ES-I3 (cell line): ENCODE results near the gene PKP4.
"Not testable (repeated sequence)": the region's sequence is repeated elsewhere in the genome, so short reads cannot be mapped to it uniquely, and the experiment has no call there.

ENCODE experiments used
- H3K36me3 ChIP-seq: 2 replicates; pipeline ENCODE4 v1.6.1; 2013; ENCODE audit warnings: mild to moderate bottlenecking, low read length, control low read depth, moderate library complexity; ENCODE audit not compliant: insufficient read depth
- H3K4me1 ChIP-seq: 2 replicates; pipeline ENCODE4 v1.6.1; 2013; ENCODE audit warnings: mild to moderate bottlenecking, control low read depth, low read length; ENCODE audit not compliant: insufficient read depth
- H3K9ac ChIP-seq: 2 replicates; pipeline ENCODE4 v1.6.1; 2013; ENCODE audit warnings: low read depth, mild to moderate bottlenecking, low read length, moderate library complexity
- H3K9me3 ChIP-seq: 2 replicates; pipeline ENCODE4 v1.6.1; 2013; ENCODE audit warnings: mild to moderate bottlenecking, low read length, moderate library complexity; ENCODE audit not compliant: control insufficient read depth, insufficient read depth

Gene PKP4, protein sequence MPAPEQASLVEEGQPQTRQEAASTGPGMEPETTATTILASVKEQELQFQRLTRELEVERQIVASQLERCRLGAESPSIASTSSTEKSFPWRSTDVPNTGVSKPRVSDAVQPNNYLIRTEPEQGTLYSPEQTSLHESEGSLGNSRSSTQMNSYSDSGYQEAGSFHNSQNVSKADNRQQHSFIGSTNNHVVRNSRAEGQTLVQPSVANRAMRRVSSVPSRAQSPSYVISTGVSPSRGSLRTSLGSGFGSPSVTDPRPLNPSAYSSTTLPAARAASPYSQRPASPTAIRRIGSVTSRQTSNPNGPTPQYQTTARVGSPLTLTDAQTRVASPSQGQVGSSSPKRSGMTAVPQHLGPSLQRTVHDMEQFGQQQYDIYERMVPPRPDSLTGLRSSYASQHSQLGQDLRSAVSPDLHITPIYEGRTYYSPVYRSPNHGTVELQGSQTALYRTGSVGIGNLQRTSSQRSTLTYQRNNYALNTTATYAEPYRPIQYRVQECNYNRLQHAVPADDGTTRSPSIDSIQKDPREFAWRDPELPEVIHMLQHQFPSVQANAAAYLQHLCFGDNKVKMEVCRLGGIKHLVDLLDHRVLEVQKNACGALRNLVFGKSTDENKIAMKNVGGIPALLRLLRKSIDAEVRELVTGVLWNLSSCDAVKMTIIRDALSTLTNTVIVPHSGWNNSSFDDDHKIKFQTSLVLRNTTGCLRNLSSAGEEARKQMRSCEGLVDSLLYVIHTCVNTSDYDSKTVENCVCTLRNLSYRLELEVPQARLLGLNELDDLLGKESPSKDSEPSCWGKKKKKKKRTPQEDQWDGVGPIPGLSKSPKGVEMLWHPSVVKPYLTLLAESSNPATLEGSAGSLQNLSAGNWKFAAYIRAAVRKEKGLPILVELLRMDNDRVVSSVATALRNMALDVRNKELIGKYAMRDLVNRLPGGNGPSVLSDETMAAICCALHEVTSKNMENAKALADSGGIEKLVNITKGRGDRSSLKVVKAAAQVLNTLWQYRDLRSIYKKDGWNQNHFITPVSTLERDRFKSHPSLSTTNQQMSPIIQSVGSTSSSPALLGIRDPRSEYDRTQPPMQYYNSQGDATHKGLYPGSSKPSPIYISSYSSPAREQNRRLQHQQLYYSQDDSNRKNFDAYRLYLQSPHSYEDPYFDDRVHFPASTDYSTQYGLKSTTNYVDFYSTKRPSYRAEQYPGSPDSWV

GRCh38 chr2:158456309-158457066, at the start of gene PKP4, which contains the start of gene CCDC148:
Gene PKP4, plus strand, starts transcription at chr2:158456952. Its CDS starts 76,233 bp downstream, at chr2:158533185.
Gene CCDC148, minus strand, starts transcription at chr2:158456753. Its CDS starts 314 bp downstream, at chr2:158456439.
- Histone ChIP-seq H3K36me3 (no peaks in the 10 kb centered on the region), H3K9me3 (no peaks in the 10 kb centered on the region), H3K4me1 (peaks cover 15% of the 10 kb centered on the region), H3K9ac (peak within 1 kb of the TSS; percentile 93)

DNA sequence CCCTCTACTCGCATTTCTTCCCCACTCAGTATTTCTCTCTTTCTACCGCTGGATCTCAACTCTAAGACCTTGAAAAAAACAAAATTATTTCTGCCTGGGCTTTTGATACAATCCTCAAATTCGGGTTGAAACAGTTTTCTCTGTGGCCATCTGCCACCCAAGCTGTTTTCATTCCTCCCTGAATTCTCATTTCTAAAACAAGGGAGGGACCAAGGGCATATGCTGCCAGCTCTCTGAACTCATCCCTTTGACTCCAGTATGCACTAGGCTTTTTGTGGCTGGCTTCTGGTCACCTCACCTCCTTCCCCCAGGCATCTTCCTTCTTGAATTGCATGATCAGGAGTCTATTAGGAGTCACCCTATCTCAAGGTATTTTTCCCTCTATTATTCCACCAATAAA, 49.7 kb upstream of the PKP4 start:
- Histone ChIP-seq H3K4me1 (no peaks in the 10 kb centered on the region), H3K9ac (no peak overlapping the region), H3K9me3 (no peaks in the 10 kb centered on the region; the same call in 1 of the 2 replicates), H3K36me3 (no peaks in the 10 kb centered on the region)

GRCh38 chr2:158410132-158410531, 46.6 kb upstream of the PKP4 start:
- Histone ChIP-seq H3K9ac (no peak overlapping the region), H3K36me3 (no peaks in the 10 kb centered on the region), H3K4me1 (peaks cover 9% of the 10 kb centered on the region; the same call in 1 of the 2 replicates), H3K9me3 (no peaks in the 10 kb centered on the region; the same call in 1 of the 2 replicates)

GRCh38 chr2:158411748-158412147, 45.0 kb upstream of the PKP4 start:
- peaks cover 11% of the 10 kb centered on the region for H3K9me3 ChIP-seq
- no peaks in the 10 kb centered on the region for H3K36me3 ChIP-seq
- H3K9ac ChIP-seq, result no peak overlapping the region
- peaks cover 9% of the 10 kb centered on the region; the same call in 1 of the 2 replicates for H3K4me1 ChIP-seq

DNA sequence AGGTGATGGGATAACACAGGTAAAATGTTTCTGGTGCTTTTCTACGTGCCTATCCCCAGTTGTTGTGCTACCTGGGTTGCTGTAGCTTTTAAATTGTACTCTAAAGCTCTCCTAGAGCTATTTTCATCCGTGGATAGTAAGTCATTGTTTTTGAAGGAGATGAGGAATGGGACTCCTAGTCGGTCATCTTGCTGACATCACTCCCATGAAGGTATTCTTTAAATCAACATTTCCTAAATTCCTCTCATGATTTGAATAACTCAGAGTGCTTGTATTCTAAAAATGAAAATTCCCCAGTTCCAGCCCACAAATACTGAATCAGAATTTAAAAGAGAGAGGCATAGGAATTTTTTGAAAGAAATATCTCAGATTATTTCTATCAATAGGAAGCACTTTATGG, 44.5 kb upstream of the PKP4 start:
- Histone ChIP-seq H3K9ac (no peak overlapping the region), H3K9me3 (peaks cover 11% of the 10 kb centered on the region)

DNA sequence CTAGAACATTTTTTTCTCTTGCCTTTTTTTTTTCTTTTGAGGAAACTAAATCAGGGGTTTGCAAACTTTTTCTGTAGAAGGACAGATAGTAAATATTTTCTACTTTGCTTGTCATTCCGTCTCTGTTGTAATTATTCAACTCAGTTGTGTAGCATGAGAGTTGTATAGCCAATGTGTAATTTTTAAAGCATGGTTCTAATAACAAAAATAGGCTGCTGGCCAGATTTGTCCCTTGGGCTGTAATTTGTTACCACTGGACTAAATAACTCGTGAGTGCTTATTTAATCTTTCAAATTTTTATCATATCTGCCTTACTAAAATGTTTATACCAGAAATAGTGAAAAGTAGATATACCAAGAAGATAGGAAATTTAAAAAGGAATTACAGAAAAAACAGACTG, 43.2 kb upstream of the PKP4 start:
- Histone ChIP-seq H3K36me3 (no peaks in the 10 kb centered on the region), H3K4me1 (peaks cover 9% of the 10 kb centered on the region; the same call in 1 of the 2 replicates), H3K9me3 (peaks cover 11% of the 10 kb centered on the region), H3K9ac (no peak overlapping the region)

More for the DNA sequence above, 44.5 kb upstream of the PKP4 start:
- H3K36me3 ChIP-seq, result no peaks in the 10 kb centered on the region
- peaks cover 9% of the 10 kb centered on the region; the same call in 1 of the 2 replicates for H3K4me1 ChIP-seq

- peaks cover 11% of the 10 kb centered on the region for H3K9me3 ChIP-seq
- peaks cover 9% of the 10 kb centered on the region; the same call in 1 of the 2 replicates for H3K4me1 ChIP-seq
- H3K36me3 ChIP-seq, result no peaks in the 10 kb centered on the region
- no peak overlapping the region for H3K9ac ChIP-seq
Measured at GRCh38 chr2:158414538-158414937, 42.2 kb upstream of the PKP4 start.

DNA sequence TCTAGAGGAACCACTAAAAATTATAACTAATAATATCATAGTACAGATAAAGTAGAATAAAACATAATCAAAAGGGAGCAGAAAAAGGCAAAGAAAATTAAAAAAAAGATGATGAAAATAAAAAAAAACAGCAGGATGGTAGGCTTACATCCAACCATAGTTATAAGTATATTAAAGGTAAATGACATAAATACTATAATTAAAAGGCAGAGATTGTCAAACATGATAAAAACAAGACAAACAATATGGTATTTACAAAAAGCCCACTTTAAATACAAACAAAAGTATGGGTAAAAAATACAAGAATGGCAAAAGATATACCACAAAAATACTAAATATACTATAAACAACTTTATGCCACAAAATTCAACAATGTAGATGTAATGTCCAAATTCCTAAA, 24.6 kb upstream of the PKP4 start:
- H3K36me3 ChIP-seq, result no peaks in the 10 kb centered on the region
- no peaks in the 10 kb centered on the region for H3K9me3 ChIP-seq
- H3K4me1 ChIP-seq, result no peaks in the 10 kb centered on the region
- H3K9ac ChIP-seq, result no peak overlapping the region

DNA sequence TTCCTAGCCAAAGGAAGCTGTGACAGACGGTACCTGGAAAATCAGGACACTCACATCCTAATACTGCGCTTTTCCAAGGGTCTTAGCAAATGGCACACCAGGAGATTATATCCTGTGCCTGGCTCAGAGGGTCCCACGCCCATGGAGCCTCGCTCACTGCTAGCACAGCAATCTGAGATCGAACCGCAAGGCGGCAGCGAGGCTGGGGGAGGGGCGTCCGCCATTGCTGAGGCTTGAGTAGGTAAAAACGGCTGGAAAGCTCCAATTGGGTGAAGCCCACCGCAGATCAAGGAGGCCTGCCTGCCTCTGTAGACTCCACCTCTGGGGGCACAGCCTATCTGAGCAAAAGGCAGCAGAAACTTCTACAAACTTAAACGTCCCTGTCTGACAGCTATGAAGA, 23.0 kb upstream of the PKP4 start:
- not testable (repeated sequence) for H3K4me1 ChIP-seq, H3K36me3 ChIP-seq, H3K9me3 ChIP-seq, H3K9ac ChIP-seq

DNA sequence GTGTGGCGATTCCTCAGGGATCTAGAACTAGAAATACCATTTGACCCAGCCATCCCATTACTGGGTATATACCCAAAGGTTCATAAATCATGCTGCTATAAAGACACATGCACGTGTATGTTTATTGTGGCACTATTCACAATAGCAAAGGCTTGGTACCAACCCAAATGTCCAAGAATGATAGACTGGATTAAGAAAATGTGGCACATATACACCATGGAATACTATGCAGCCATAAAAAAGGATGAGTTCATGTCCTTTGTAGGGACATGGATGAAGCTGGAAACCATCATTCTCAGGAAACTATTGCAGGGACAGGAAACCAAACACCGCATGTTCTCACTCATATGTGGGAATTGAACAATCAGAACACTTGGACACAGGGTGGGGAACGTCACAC, 17.7 kb upstream of the PKP4 start:
- not testable (repeated sequence) for H3K9me3 ChIP-seq, H3K36me3 ChIP-seq, H3K9ac ChIP-seq, H3K4me1 ChIP-seq

- Histone ChIP-seq H3K36me3 (no peaks in the 10 kb centered on the region), H3K4me1 (no peaks in the 10 kb centered on the region), H3K9ac (no peak overlapping the region), H3K9me3 (no peaks in the 10 kb centered on the region)
Measured at GRCh38 chr2:158443606-158444005, 13.1 kb upstream of the PKP4 start.

- no peaks in the 10 kb centered on the region for H3K9me3 ChIP-seq
- H3K9ac ChIP-seq, result peak overlapping the region; percentile 93
- H3K4me1 ChIP-seq, result peaks cover 15% of the 10 kb centered on the region
- H3K36me3 ChIP-seq, result no peaks in the 10 kb centered on the region
Measured at GRCh38 chr2:158457092-158457825, 507 bp downstream of the PKP4 start.
